Upper lobe of left lung (tissue), 4 donors: ENCODE measurements around the gene RNF224.

Source experiments
- CTCF ChIP-seq, 6 experiments: fragments of 450-650 bp in 4 of 6; fragments of 200-600 bp in 2 of 6; sonication (generic) in 2 of 6; IDR thresholded peaks; one replicate each; pipeline ENCODE4 v1.5.1; 2016 to 2019; ENCODE audit warnings: antibody characterized with exemption in 6 of 6
- EP300 ChIP-seq, 4 donors: sonication (generic); formaldehyde crosslinking; IDR thresholded peaks; one replicate each; pipeline ENCODE4 v1.5.1; 2017; ENCODE audit warnings: antibody characterized with exemption in 4 of 4, control low read depth in 2 of 4
- POLR2A ChIP-seq, 4 donors: fragments of 450-650 bp; IDR thresholded peaks; one replicate each; pipeline ENCODE4 v1.5.1; 2016 to 2017; ENCODE audit warnings: antibody characterized with exemption in 4 of 4, mild to moderate bottlenecking in 2 of 4
- POLR2AphosphoS5 ChIP-seq, 2 donors: sonication (generic); formaldehyde crosslinking; IDR thresholded peaks; one replicate each; pipeline ENCODE4 v1.5.1; 2017; ENCODE audit warnings: antibody characterized with exemption in 2 of 2

GRCh38 chr9:137262909-137263285 lies 35.6 kb downstream of the RNF224 start:
- no peak for TF ChIP-seq POLR2A (IDR thresholded peaks at IDR 0.05)
- no peak for TF ChIP-seq CTCF (IDR thresholded peaks at IDR 0.05)
- no peak for TF ChIP-seq POLR2AphosphoS5 (IDR thresholded peaks at IDR 0.05)
- TF ChIP-seq EP300 (IDR thresholded peaks at IDR 0.05) = no peak
